HL-60/S4 (cell line): ENCODE data around the gene JMJD1C.
"Not testable (repeated sequence)": the region's sequence is repeated elsewhere in the genome, so short reads cannot be mapped to it uniquely, and the experiment has no call there.

Experiments used
- in situ Hi-C: fragments of 300-500 bp; cut with MboI; formaldehyde crosslinking; loops from 2 replicates; pipeline ENCODE4 v1.14.3; 2022; ENCODE audit warnings: low sequenced_read_pairs

JMJD1C gene

GRCh38 chr10:63369711-63370110 lies 96.1 kb downstream of the JMJD1C start:
- in situ Hi-C loops, result no loop called here

GRCh38 chr10:63368365-63368764 lies 97.4 kb downstream of the JMJD1C start:
- in situ Hi-C loops, result no loop called here

GRCh38 chr10:63366933-63367332 lies 98.8 kb downstream of the JMJD1C start:
- in situ Hi-C loops, result no loop called here

GRCh38 chr10:63365976-63366765 lies 99.6 kb downstream of the JMJD1C start:
- in situ Hi-C loops, result no loop called here

GRCh38 chr10:63364918-63365317 lies 100.9 kb downstream of the JMJD1C start:
- in situ Hi-C loops, result no loop called here

GRCh38 chr10:63363951-63364350 lies 101.8 kb downstream of the JMJD1C start:
- in situ Hi-C loops, result no loop called here

- in situ Hi-C loops, result no loop called here
These were observed 110.1 kb downstream of the JMJD1C start for GRCh38 chr10:63355682-63356081.

- in situ Hi-C loops, result no loop called here
These were observed 112.8 kb downstream of the JMJD1C start for GRCh38 chr10:63352976-63353375.

GRCh38 chr10:63348245-63348850 lies 117.4 kb downstream of the JMJD1C start:
- in situ Hi-C loops, result no loop called here

GRCh38 chr10:63346015-63346441 lies 119.7 kb downstream of the JMJD1C start:
- in situ Hi-C loops, result no loop called here

- in situ Hi-C loops, result no loop called here
These were observed 121.5 kb downstream of the JMJD1C start for GRCh38 chr10:63344269-63344668.

- in situ Hi-C loops, result no loop called here
These were observed 122.3 kb downstream of the JMJD1C start for GRCh38 chr10:63343476-63343875.

- in situ Hi-C loops, result not testable (repeated sequence)
These were observed 126.1 kb downstream of the JMJD1C start for GRCh38 chr10:63339640-63340039.

GRCh38 chr10:63337455-63338251 lies 128.1 kb downstream of the JMJD1C start:
- in situ Hi-C loops, result no loop called here

GRCh38 chr10:63331586-63331985 lies 134.2 kb downstream of the JMJD1C start:
- in situ Hi-C loops, result no loop called here

GRCh38 chr10:63324495-63324854 lies 141.3 kb downstream of the JMJD1C start:
- in situ Hi-C loops, result no loop called here

GRCh38 chr10:63323701-63324494 lies 141.9 kb downstream of the JMJD1C start:
- in situ Hi-C loops, result no loop called here

- in situ Hi-C loops, result no loop called here
These were observed 145.1 kb downstream of the JMJD1C start for GRCh38 chr10:63320683-63321082.

GRCh38 chr10:63319231-63319630 lies 146.5 kb downstream of the JMJD1C start:
- in situ Hi-C loops, result no loop called here

- in situ Hi-C loops, result no loop called here
These were observed 147.3 kb downstream of the JMJD1C start for GRCh38 chr10:63318491-63318890.

- in situ Hi-C loops, result no loop called here
These were observed 151.8 kb downstream of the JMJD1C start for GRCh38 chr10:63314020-63314419.
